GM18520 (cell line): Measurements from ENCODE around the gene PTPRN2.

Source experiments
- ATAC-seq: cut with Tn5 transposase; IDR thresholded peaks from one replicate; pipeline ENCODE4 v1.9.1; 2021; ENCODE audit not compliant: unreplicated experiment

PTPRN2 gene

GRCh38 chr7:158329014-158329610, 258.5 kb downstream of the PTPRN2 start:
- ATAC-seq: no peak

GRCh38 chr7:158328376-158329013, 259.1 kb downstream of the PTPRN2 start:
- no peak for ATAC-seq

DNA sequence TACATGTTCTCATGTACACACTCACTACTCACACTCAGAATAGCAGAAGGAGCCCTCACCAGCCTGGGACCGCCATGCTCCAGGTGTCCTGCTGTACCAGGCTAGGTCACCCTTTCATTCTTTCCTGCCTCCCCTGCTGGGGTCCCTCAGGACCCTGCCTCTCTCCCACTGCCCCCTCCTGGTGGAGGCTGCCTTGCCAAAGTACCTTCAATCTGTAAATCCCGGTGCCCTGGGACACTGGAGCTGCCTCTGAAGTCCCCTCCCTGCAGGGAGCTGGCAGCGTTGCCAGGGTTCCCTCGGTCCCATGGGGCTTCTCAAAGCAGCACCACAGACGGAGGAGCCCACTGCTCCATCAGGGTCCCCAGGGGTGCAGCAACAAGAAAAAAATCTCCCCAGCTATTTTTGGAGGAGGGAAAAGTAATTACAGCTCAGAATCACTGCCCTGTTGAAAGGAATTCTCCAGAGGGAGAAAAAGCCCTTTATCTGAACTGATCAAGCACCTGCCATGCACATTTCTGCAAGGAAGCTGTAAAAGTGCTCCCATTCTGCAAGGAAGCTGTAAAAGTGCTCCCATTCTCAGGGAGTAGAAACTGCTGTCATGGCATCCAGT, 259.9 kb downstream of the PTPRN2 start:
- ATAC-seq: no peak

GRCh38 chr7:158327012-158327411, 260.6 kb downstream of the PTPRN2 start:
- no peak for ATAC-seq

- no peak for ATAC-seq
Measured at GRCh38 chr7:158325530-158326381, 261.9 kb downstream of the PTPRN2 start.

DNA sequence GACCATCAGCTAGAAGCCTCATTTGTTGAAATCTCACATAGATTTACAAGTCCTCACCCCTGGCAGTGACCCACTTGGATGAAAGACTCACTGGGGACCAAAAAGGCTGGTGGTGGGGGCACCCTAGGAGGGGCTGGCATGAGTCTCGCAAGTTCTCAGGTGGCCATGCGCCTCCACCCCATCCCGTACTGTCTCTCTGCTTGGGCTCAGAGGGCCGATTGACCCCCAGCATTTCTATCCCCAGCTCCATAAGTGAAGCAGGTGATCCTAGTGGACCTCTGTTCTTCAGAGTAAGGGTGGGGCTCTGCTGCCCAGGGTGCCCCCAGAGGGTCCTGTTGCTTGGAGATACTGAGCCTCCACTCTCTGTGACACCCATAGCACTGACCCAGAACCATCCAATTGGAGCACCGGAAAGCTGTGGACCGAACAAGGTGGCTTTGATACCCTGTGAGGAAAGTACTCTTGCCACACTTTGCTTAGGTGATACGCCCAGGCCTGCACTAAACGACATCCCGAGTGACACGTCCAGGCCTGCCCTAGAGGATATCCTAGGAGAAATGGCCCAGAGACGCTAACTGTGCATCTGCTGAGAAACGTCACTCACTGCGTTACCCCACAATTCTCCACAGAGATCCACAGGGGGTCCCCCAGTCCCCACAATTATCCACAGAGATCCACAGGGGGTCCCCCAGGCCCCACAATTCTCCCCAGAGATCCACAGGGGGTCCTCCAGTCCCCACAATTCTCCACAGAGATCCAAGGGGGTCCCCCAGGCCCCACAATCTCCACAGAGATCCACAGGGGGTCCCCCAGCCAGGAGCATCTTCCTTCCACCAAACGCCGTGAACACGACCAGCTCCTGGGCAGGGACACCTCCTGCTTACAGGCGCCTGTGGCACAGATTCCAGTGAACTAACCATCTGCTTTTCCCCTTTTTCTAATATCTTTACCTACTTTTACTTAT, 262.9 kb downstream of the PTPRN2 start:
- ATAC-seq: no peak

- no peak for ATAC-seq
Measured at GRCh38 chr7:158323741-158324396, 263.8 kb downstream of the PTPRN2 start.

- ATAC-seq: no peak
Measured at GRCh38 chr7:158322616-158323530, 264.8 kb downstream of the PTPRN2 start.

GRCh38 chr7:158321936-158322615, 265.5 kb downstream of the PTPRN2 start:
- no peak for ATAC-seq

DNA sequence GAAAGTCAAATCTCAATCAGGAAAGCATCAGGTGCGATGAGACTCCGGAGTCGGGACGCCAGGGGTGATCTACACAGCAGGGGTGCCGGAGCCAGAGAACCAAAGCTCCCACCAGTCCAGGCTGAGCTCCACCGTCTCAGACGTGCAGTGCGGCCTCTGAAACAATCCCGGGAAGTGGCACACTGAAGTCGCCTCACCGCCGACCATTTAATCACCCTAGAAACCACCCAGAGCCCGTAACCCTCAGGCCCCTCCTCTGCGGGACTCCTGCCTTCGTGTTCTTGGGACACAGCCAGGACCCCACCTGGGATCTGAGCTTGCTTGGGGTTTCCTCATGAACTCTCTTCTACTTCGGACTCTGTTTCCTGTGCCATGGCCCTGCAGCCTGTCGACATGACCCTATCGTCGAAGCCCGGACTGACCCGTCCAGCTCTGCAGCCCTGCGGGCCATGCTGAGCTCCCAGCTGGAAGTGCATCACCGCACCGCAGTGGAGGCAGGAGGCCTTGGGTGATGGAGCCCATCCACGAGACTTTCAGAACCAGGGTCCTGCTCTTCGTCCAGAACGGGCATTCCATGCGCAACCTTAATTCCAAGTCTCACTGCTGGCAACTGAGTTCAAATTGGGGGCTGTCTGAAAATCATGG, 266.4 kb downstream of the PTPRN2 start:
- no peak for ATAC-seq

- ATAC-seq: no peak
Measured at GRCh38 chr7:158320328-158320727, 267.3 kb downstream of the PTPRN2 start.

GRCh38 chr7:158318511-158318913, 269.1 kb downstream of the PTPRN2 start:
- no peak for ATAC-seq

GRCh38 chr7:158317238-158318205, 270.1 kb downstream of the PTPRN2 start:
- ATAC-seq: no peak

- ATAC-seq: no peak
Measured at GRCh38 chr7:158316466-158317031, 271.1 kb downstream of the PTPRN2 start.

GRCh38 chr7:158315881-158316280, 271.7 kb downstream of the PTPRN2 start:
- ATAC-seq: no peak

GRCh38 chr7:158315326-158315725, 272.3 kb downstream of the PTPRN2 start:
- no peak for ATAC-seq
